ENCODE data around the gene FOXP2. TPM values are rescaled to one million over a fixed set of nuclear protein-coding genes. Genes with fewer than 3 reads are reported as not detected.

The FOXP2 gene
- total and polyA plus RNA-seq, 10 of the 15 experiments (the other 5 are each of a cell fraction or from before 2014, with no cell fraction given), result 0.99 to 2.5 (median 1.8) TPM

GRCh38 chr7:114369294-114369693 lies 45.3 kb upstream of the FOXP2 start (continued):
- TF ChIP-seq CUX1 (IDR thresholded peaks at IDR 0.05; ENCODE audit: insufficient replicate concordance, low read depth, low read length), result no peak

GRCh38 chr7:114372619-114373018 lies 42.0 kb upstream of the FOXP2 start:
- ChIA-PET CTCF (no interaction called here), POLR2A (no interaction called here), SMC1A (ENCODE audit: uncharacterized antibody, unreplicated experiment) (no interaction called here), RAD21 (ENCODE audit: unreplicated experiment) (no interaction called here)
- Histone ChIP-seq H3K27me3 (replicated peaks in 1 of 2; ENCODE audit: control insufficient read depth in 2 of 2, insufficient read depth in 2 of 2, low read length in 1 of 2) (no peaks in the 10 kb centered on the region), H3K36me3 (ENCODE audit: control insufficient read depth in 2 of 2, insufficient read depth in 2 of 2, low read length in 1 of 2) (no peaks in the 10 kb centered on the region), H3K79me2 (ENCODE audit: control insufficient read depth, insufficient read depth, low read length) (no peaks in the 10 kb centered on the region), H3K9me3 (replicated peaks; ENCODE audit: control insufficient read depth, insufficient read depth, low read length) (no peaks in the 10 kb centered on the region), H3K4me3 (no peak overlapping the region), H3K4me1 (ENCODE audit: control insufficient read depth, insufficient read depth, low read length) (no peaks in the 10 kb centered on the region), H3K9ac (ENCODE audit: control insufficient read depth, insufficient read depth, low read length) (no peak overlapping the region), H3K27ac (ENCODE audit: control insufficient read depth, insufficient read depth) (no peak overlapping the region), H3K4me2 (ENCODE audit: control insufficient read depth, insufficient read depth) (no peak overlapping the region), H4K20me1 (ENCODE audit: control insufficient read depth, insufficient read depth) (no peaks in the 10 kb centered on the region), H2AFZ (ENCODE audit: control insufficient read depth, low read depth, low read length) (no peak overlapping the region)
- no TSS peak for BruUV-seq (replicated peaks)
- DNase-seq (ENCODE audit: low read depth, low spot score) (no peak), FAIRE-seq (no peak), ATAC-seq (no peak)
- TF ChIP-seq ZZZ3 (IDR thresholded peaks at IDR 0.05; ENCODE audit: control insufficient read depth, insufficient read length, low read depth) (no peak), ZNF622 (IDR thresholded peaks at IDR 0.05) (no peak), IRF5 (IDR thresholded peaks at IDR 0.05; ENCODE audit: borderline replicate concordance) (no peak), SKIL (IDR thresholded peaks at IDR 0.05; ENCODE audit: low read depth, poor library complexity, severe bottlenecking) (no peak), MEF2B (IDR thresholded peaks at IDR 0.05; ENCODE audit: partially characterized antibody, poor library complexity, severe bottlenecking) (no peak)
- in situ Hi-C loops (cut with MboI), result no loop called here
- WGBS (ENCODE audit: insufficient coverage, insufficient replicate concordance, low lambda C conversion rate, missing lambda C conversion rate), result 21% methylated on average over 5 of the region's 5 CpGs
- intact Hi-C loops (cut with micrococcal nuclease; ENCODE audit: unreplicated experiment), result no loop called here

Data from GM12878 (cell line).